PC-9 (cell line): Measurements from ENCODE around the gene BSPRY. TPM values are rescaled to one million over a fixed set of nuclear protein-coding genes. Genes with fewer than 3 reads are reported as not detected.
"Not testable (repeated sequence)": the region's sequence is repeated elsewhere in the genome, so short reads cannot be mapped to it uniquely, and the experiment has no call there.

Source experiments
- BruUV-seq: library from RNA; stranded (reverse); fragments of 400-500 nt; replicated peaks from 2 replicates; lab custom pipeline; 2021; lab: Mats Ljungman, UMichigan
- CTCF ChIA-PET: fragments of 300-600 bp; sonication (Branson Sonifier 250); formaldehyde crosslinking; loops from one replicate; lab custom pipeline; 2022; ENCODE audit warnings: antibody characterized with exemption; lab: Charles Lee
- POLR2A ChIA-PET: fragments of 300-600 bp; sonication (Branson Sonifier 250); formaldehyde crosslinking; loops from one replicate; lab custom pipeline; 2022; ENCODE audit warnings: antibody characterized with exemption; ENCODE audit not compliant: unreplicated experiment; lab: Charles Lee
- DNase-seq, 2 experiments: peaks; one replicate each; pipeline versions ENCODE4 v3.0.0 to v3.0.0-alpha.2; 2015 to 2022; ENCODE audit warnings: mixed read lengths in 1 of 2
- H2AFZ ChIP-seq: fragments of 200-600 bp; sonication (generic); 2 replicates; pipeline ENCODE4 v1.8.1; 2017; ENCODE audit warnings: antibody characterized with exemption
- H3F3A ChIP-seq: fragments of 200-600 bp; sonication (generic); 2 replicates; pipeline ENCODE4 v1.8.1; 2017; ENCODE audit warnings: antibody characterized with exemption, mild to moderate bottlenecking, low read depth; ENCODE audit not compliant: insufficient read depth
- H3K27ac ChIP-seq: fragments of 200-600 bp; sonication (generic); 2 replicates; pipeline ENCODE4 v1.6.1; 2016; ENCODE audit warnings: mixed run types
- H3K27me3 ChIP-seq: fragments of 200-600 bp; sonication (generic); 2 replicates; pipeline ENCODE4 v1.6.1; 2016; ENCODE audit warnings: low read depth, mixed run types; ENCODE audit not compliant: insufficient read depth
- H3K36me3 ChIP-seq: fragments of 200-600 bp; sonication (generic); 2 replicates; pipeline ENCODE4 v1.6.1; 2016; ENCODE audit warnings: low read depth, mixed run types
- H3K4me1 ChIP-seq: fragments of 200-600 bp; sonication (generic); replicated peaks from 2 replicates; pipeline ENCODE4 v1.6.1; 2016; ENCODE audit warnings: mixed run types; ENCODE audit not compliant: insufficient read depth
- H3K4me2 ChIP-seq: fragments of 200-600 bp; sonication (generic); 2 replicates; pipeline ENCODE4 v1.6.1; 2017; ENCODE audit warnings: mixed run types
- H3K4me3 ChIP-seq: fragments of 200-600 bp; sonication (generic); 2 replicates; pipeline ENCODE4 v1.6.1; 2016; ENCODE audit warnings: mixed run types
- H3K79me2 ChIP-seq: fragments of 200-600 bp; sonication (generic); 2 replicates; pipeline ENCODE4 v1.6.1; 2017; ENCODE audit warnings: low read depth, mixed run types
- H3K9me2 ChIP-seq: fragments of 200-600 bp; sonication (generic); 2 replicates; pipeline ENCODE4 v1.8.1; 2017; ENCODE audit warnings: mild to moderate bottlenecking; ENCODE audit not compliant: insufficient read depth
- H3K9me3 ChIP-seq: fragments of 200-600 bp; sonication (generic); 2 replicates; pipeline ENCODE4 v1.8.1; 2016; ENCODE audit warnings: low read depth; ENCODE audit not compliant: insufficient read depth
- H4K20me1 ChIP-seq: fragments of 200-600 bp; sonication (generic); 2 replicates; pipeline ENCODE4 v1.8.1; 2017; ENCODE audit not compliant: insufficient read depth
- EZH2 ChIP-seq: fragments of 200-600 bp; sonication (generic); IDR thresholded peaks from 2 replicates; pipeline ENCODE4 v1.8.0; 2017; ENCODE audit warnings: antibody characterized with exemption, low read depth
- intact Hi-C: fragments of 100-400 bp; cut with micrococcal nuclease; formaldehyde crosslinking; loops from one replicate; pipeline ENCODE4 v1.10.0; 2022; ENCODE audit not compliant: unreplicated experiment
- total RNA-seq: library from RNA; stranded (reverse); gene quantifications from 2 replicates; pipeline ENCODE4 v1.2.3, GENCODE V29; 2021
- TF ChIP-seq, protein P1 (sequence below): fragments of 200-600 bp; sonication (generic); conservative IDR thresholded peaks from 2 replicates; pipeline ENCODE4 v1.6.1; 2017; ENCODE audit warnings: mixed run types, antibody characterized with exemption, mild to moderate bottlenecking, moderate library complexity

BSPRY gene
- total RNA-seq, 1 experiment from 2014 or later = 29.3 TPM

DNA sequence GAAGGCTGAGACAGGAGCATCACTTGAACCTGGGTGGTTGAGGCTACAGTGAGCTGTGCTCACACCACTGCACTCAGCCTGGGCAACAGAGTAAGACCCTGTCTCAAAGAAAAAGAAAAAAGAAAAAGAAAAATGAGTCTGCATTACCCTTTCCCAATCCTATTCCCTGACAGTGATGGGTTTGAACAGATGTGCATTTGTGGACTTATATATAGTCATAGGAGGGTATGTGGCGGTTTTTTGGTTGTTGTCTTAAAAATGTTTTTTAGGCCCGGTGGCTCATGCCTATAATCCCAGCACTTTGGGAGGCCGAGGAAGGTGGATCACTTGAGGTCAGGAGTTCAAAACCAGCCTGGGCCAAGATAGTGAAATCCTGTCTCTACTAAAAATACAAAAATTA lies 14.0 kb downstream of the BSPRY start:
- DNase-seq = no peak
- intact Hi-C loops = no loop called here
- Histone ChIP-seq H3K79me2 (no peaks in the 10 kb centered on the region), H3K9me2 (no peaks in the 10 kb centered on the region), H3K4me2 (no peak overlapping the region), H3K9me3 (no peaks in the 10 kb centered on the region), H3K4me3 (no peak overlapping the region), H3K36me3 (no peaks in the 10 kb centered on the region), H3K27ac (no peak overlapping the region), H2AFZ (no peak overlapping the region), H3F3A (peaks cover 10% of the 10 kb centered on the region; the same call in 1 of the 2 replicates), H3K4me1 (peaks cover 19% of the 10 kb centered on the region), H4K20me1 (0 out of 2 replicates have a peak, but pooled peaks cover 3% of the 10 kb centered on the region), H3K27me3 (no peaks in the 10 kb centered on the region)
- POLR2A ChIA-PET = no interaction called here
- TF ChIP-seq, protein P1, sequence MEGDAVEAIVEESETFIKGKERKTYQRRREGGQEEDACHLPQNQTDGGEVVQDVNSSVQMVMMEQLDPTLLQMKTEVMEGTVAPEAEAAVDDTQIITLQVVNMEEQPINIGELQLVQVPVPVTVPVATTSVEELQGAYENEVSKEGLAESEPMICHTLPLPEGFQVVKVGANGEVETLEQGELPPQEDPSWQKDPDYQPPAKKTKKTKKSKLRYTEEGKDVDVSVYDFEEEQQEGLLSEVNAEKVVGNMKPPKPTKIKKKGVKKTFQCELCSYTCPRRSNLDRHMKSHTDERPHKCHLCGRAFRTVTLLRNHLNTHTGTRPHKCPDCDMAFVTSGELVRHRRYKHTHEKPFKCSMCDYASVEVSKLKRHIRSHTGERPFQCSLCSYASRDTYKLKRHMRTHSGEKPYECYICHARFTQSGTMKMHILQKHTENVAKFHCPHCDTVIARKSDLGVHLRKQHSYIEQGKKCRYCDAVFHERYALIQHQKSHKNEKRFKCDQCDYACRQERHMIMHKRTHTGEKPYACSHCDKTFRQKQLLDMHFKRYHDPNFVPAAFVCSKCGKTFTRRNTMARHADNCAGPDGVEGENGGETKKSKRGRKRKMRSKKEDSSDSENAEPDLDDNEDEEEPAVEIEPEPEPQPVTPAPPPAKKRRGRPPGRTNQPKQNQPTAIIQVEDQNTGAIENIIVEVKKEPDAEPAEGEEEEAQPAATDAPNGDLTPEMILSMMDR = no peak
- TF ChIP-seq EZH2 = no peak
- CTCF ChIA-PET = no interaction called here
- BruUV-seq = no TSS peak

DNA sequence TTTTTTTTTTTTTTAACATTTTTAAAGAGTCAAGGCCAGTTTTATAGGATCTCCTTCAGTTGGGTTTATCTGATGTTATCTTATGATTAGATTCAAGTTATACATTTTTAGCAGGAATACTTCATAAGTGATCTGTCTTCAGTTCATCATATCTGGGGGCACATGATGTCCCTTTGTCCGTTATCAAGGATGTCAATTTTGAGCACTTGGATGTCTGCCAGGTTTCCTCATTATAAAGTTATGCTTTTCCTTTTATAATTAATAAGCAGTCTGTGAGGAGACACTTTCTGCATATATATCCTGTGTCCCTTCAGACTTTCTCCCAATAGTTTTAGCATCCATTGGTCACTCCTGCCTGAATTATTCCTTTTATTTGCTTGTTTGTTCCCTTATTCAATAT lies 15.6 kb downstream of the BSPRY start:
- CTCF ChIA-PET = interaction anchor here (0.6 kb wide), 1 partner anchor 1690 kb away, joined by 5 read pairs; no protein-coding TSS in a partner anchor
- no peaks in the 10 kb centered on the region for H3K9me2 ChIP-seq
- intact Hi-C loops = loop anchor here (5.0 kb wide), 1 partner anchor 37 kb away; the partner anchor contains the start of gene ALAD
- no peaks in the 10 kb centered on the region for H3K27me3 ChIP-seq
- H3K79me2 ChIP-seq = no peaks in the 10 kb centered on the region
- H4K20me1 ChIP-seq = 0 out of 2 replicates have a peak, but pooled peaks cover 3% of the 10 kb centered on the region
- H3K36me3 ChIP-seq = no peaks in the 10 kb centered on the region
- DNase-seq = no peak
- POLR2A ChIA-PET = interaction anchor here (0.6 to 0.7 kb wide), 2 partner anchors 116 to 269 kb away, joined by 4 to 9 read pairs; no protein-coding TSS in a partner anchor
- H3K9me3 ChIP-seq = no peaks in the 10 kb centered on the region
- no TSS peak for BruUV-seq
- no peak overlapping the region for H3K27ac ChIP-seq
- no peak overlapping the region for H3K4me3 ChIP-seq
- peaks cover 19% of the 10 kb centered on the region for H3K4me1 ChIP-seq
- TF ChIP-seq EZH2 = no peak
- TF ChIP-seq, protein P1 = no peak
- no peak overlapping the region for H2AFZ ChIP-seq
- peaks cover 10% of the 10 kb centered on the region; the same call in 1 of the 2 replicates for H3F3A ChIP-seq
- no peak overlapping the region for H3K4me2 ChIP-seq

DNA sequence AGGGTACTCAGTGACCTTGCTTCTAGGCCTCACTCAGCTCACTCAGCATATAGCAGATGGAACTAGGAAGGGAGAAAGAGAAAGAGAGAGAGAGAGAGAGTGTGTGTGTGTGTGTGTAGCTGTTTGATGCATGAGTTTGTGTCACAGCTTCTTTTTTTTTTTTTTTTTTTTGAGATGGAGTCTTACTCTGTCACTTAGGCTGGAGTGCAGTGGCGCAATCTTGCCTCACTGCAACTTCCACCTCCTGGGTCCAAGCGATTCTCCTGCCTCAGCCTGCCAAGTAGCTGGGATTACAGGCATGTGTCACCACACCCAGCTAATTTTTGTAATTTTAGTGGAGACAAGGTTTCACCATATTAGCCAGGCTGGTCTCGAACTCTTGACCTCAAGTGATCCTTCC lies 16.3 kb downstream of the BSPRY start:
- H3K27ac ChIP-seq, H3K4me2 ChIP-seq, H3K79me2 ChIP-seq, H3K4me3 ChIP-seq, BruUV-seq, H3K36me3 ChIP-seq, H4K20me1 ChIP-seq, H3K9me3 ChIP-seq, H3K9me2 ChIP-seq, H2AFZ ChIP-seq, DNase-seq, H3K27me3 ChIP-seq: not testable (repeated sequence)
- ChIA-PET POLR2A (interaction anchor here (0.6 kb wide), 1 partner anchor 117 kb away, joined by 9 read pairs; no protein-coding TSS in a partner anchor), CTCF (interaction anchor here (0.6 kb wide), 1 partner anchor 1690 kb away, joined by 5 read pairs; no protein-coding TSS in a partner anchor)
- peaks cover 14% of the 10 kb centered on the region; the same call in 1 of the 2 replicates for H3F3A ChIP-seq
- H3K4me1 ChIP-seq = peaks cover 12% of the 10 kb centered on the region
- intact Hi-C loops = loop anchor here (5.0 kb wide), 1 partner anchor 37 kb away; the partner anchor contains the start of gene ALAD
